Caco-2 (cell line): ENCODE results near the gene PAK4. TPM values are rescaled to one million over a fixed set of nuclear protein-coding genes. Genes with fewer than 3 reads are reported as not detected.

Experiments used
- BruUV-seq: library from RNA; stranded (reverse); fragments of 400-500 nt; replicated peaks from 2 replicates; lab custom pipeline; 2021; lab: Mats Ljungman, UMichigan
- CTCF ChIA-PET: fragments of 300-600 bp; sonication (Branson Sonifier 250); formaldehyde crosslinking; loops from one replicate; lab custom pipeline; 2022; ENCODE audit warnings: antibody characterized with exemption; lab: Charles Lee
- POLR2A ChIA-PET: fragments of 300-600 bp; sonication (Branson Sonifier 250); formaldehyde crosslinking; loops from one replicate; lab custom pipeline; 2022; ENCODE audit warnings: antibody characterized with exemption; lab: Charles Lee
- DNase-seq, 2 experiments: peaks; one replicate each; pipeline versions ENCODE4 v3.0.0 to v3.0.0-alpha.2; 2020 to 2022
- H3K27me3 ChIP-seq: replicated peaks from 2 replicates; pipeline ENCODE4 v1.6.0; 2011; ENCODE audit warnings: low read length; ENCODE audit not compliant: control insufficient read depth, insufficient read depth
- H3K36me3 ChIP-seq: 2 replicates; pipeline ENCODE4 v1.5.1; 2011; ENCODE audit warnings: low read length; ENCODE audit not compliant: control insufficient read depth, insufficient read depth
- H3K4me1 ChIP-seq: fragments of 250-450 bp; sonication (Bioruptor Pico); 2 replicates; pipeline ENCODE4 v1.5.1; 2020; ENCODE audit warnings: mild to moderate bottlenecking
- H3K4me3 ChIP-seq: 2 replicates; pipeline ENCODE4 v1.5.1; 2011; ENCODE audit warnings: low read depth, mild to moderate bottlenecking, control low read depth, low read length
- H3K9me3 ChIP-seq: fragments of 250-450 bp; sonication (Bioruptor Pico); 2 replicates; pipeline ENCODE4 v1.5.1; 2020; ENCODE audit warnings: mild to moderate bottlenecking, moderate library complexity
- H3K27ac Mint-ChIP-seq: one replicate; pipeline ENCODE4 v1.8.0; 2022; ENCODE audit warnings: mixed read lengths; ENCODE audit not compliant: unreplicated experiment
- H3K27me3 Mint-ChIP-seq: one replicate; pipeline ENCODE4 v1.8.0; 2022; ENCODE audit warnings: mixed read lengths; ENCODE audit not compliant: insufficient read depth, unreplicated experiment
- H3K36me3 Mint-ChIP-seq: one replicate; pipeline ENCODE4 v1.8.0; 2022; ENCODE audit warnings: mild to moderate bottlenecking, mixed read lengths; ENCODE audit not compliant: insufficient read depth, unreplicated experiment
- H3K4me1 Mint-ChIP-seq: one replicate; pipeline ENCODE4 v1.8.0; 2022; ENCODE audit warnings: low read depth, mixed read lengths; ENCODE audit not compliant: unreplicated experiment
- H3K4me3 Mint-ChIP-seq: one replicate; pipeline ENCODE4 v1.8.0; 2022; ENCODE audit warnings: mild to moderate bottlenecking, moderate library complexity, mixed read lengths; ENCODE audit not compliant: unreplicated experiment
- H3K9me3 Mint-ChIP-seq: one replicate; pipeline ENCODE4 v1.8.0; 2022; ENCODE audit warnings: mixed read lengths; ENCODE audit not compliant: unreplicated experiment
- intact Hi-C: fragments of 100-400 bp; cut with micrococcal nuclease; formaldehyde crosslinking; loops from one replicate; pipeline ENCODE4 v1.10.0; 2022; ENCODE audit not compliant: unreplicated experiment
- total RNA-seq: library from RNA; stranded (reverse); gene quantifications from 2 replicates; pipeline ENCODE4 v1.2.3, GENCODE V29; 2022
- TF ChIP-seq, protein P1 (sequence below), 2 experiments: fragments of 200-600 bp in 1 of 2; IDR thresholded peaks; 1 replicate in 1 of 2; 2 replicates in 1 of 2; pipeline versions ENCODE4 v1.5.1 to v1.8.0; 2011 to 2022; ENCODE audit warnings: antibody characterized with exemption in 1 of 2, control low read depth in 1 of 2, inconsistent platforms in 1 of 2, low read depth in 1 of 2, low read length in 1 of 2, mild to moderate bottlenecking in 1 of 2, moderate library complexity in 1 of 2; ENCODE audit not compliant: insufficient read depth in 1 of 2, severe bottlenecking in 1 of 2, unreplicated experiment in 1 of 2

PAK4 gene
- total RNA-seq, 1 experiment from 2014 or later, result 112 TPM

DNA sequence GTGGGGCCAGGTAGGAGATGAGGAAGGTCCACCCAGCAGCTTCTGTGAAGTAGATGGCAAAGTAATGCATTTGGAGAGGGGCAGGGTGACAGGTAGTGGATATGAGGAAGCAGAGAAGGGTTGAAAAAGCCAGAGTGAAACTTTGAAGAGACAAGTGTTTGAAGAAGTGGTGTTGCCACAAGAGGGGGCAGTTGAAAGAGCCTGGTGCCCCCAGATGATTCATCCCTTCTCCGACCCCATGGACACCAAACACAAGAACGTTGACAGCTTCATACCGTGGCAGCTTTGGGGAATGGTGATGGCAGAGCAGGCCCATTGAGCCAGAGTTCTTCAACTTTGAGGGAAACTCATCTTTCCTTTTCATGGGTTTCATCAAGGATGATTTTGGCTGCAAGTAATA is 99.3 kb downstream of the PAK4 start:
- H3K9me3 Mint-ChIP-seq, result no peaks in the 10 kb centered on the region
- TF ChIP-seq, protein P1, sequence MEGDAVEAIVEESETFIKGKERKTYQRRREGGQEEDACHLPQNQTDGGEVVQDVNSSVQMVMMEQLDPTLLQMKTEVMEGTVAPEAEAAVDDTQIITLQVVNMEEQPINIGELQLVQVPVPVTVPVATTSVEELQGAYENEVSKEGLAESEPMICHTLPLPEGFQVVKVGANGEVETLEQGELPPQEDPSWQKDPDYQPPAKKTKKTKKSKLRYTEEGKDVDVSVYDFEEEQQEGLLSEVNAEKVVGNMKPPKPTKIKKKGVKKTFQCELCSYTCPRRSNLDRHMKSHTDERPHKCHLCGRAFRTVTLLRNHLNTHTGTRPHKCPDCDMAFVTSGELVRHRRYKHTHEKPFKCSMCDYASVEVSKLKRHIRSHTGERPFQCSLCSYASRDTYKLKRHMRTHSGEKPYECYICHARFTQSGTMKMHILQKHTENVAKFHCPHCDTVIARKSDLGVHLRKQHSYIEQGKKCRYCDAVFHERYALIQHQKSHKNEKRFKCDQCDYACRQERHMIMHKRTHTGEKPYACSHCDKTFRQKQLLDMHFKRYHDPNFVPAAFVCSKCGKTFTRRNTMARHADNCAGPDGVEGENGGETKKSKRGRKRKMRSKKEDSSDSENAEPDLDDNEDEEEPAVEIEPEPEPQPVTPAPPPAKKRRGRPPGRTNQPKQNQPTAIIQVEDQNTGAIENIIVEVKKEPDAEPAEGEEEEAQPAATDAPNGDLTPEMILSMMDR (IDR thresholded peaks at IDR 0.05; ENCODE audit: insufficient read depth in 1 of 2, low read depth in 1 of 2, low read length in 1 of 2, severe bottlenecking in 1 of 2, unreplicated experiment in 1 of 2), result peak; percentile 36 to 37
- no peak overlapping the region for H3K4me3 Mint-ChIP-seq
- H3K27ac Mint-ChIP-seq, result no peak overlapping the region
- no peak overlapping the region for H3K4me3 ChIP-seq
- H3K9me3 ChIP-seq, result no peaks in the 10 kb centered on the region
- no peak for DNase-seq
- ChIA-PET POLR2A (no interaction called here), CTCF (interaction anchor here (0.9 kb wide), 1 partner anchor 103 kb away, joined by 3 read pairs; no protein-coding TSS in a partner anchor)
- no peaks in the 10 kb centered on the region for H3K4me1 ChIP-seq
- intact Hi-C loops, result no loop called here
- peaks cover 7% of the 10 kb centered on the region for H3K4me1 Mint-ChIP-seq
- BruUV-seq, result no TSS peak
- H3K36me3 ChIP-seq, result no peaks in the 10 kb centered on the region
- no peaks in the 10 kb centered on the region for H3K36me3 Mint-ChIP-seq
- no peaks in the 10 kb centered on the region for H3K27me3 ChIP-seq
- no peaks in the 10 kb centered on the region for H3K27me3 Mint-ChIP-seq

Other genes starting within 250 kb of the PAK4 start
- 1.5 and 1.9 TPM in 2 replicates for gene RINL, start 247.5 kb upstream of the PAK4 start, total RNA-seq
- 33.3 and 34.4 TPM in 2 replicates for gene SIRT2, start 226.2 kb upstream of the PAK4 start, total RNA-seq
- 43.9 and 52.6 TPM in 2 replicates for gene NFKBIB, start 225.8 kb upstream of the PAK4 start, total RNA-seq
- 0.68 TPM in 1 of 2 replicates, not detected in the other for gene CCER2, start 213.6 kb upstream of the PAK4 start, total RNA-seq
- gene SARS2, start 195.0 kb upstream of the PAK4 start, total RNA-seq, result 66.6 and 85.1 TPM in 2 replicates
- 77.9 and 82.5 TPM in 2 replicates for gene MRPS12, start 194.8 kb upstream of the PAK4 start, total RNA-seq
- gene FBXO17, start 150.0 kb upstream of the PAK4 start, total RNA-seq, result 42.8 and 45.2 TPM in 2 replicates
- 3.4 and 3.8 TPM in 2 replicates for gene FBXO27, start 93.2 kb upstream of the PAK4 start, total RNA-seq
- 0.45 and 0.46 TPM in 2 replicates for gene ACP7, start 41.4 kb upstream of the PAK4 start, total RNA-seq
- 0.39 and 0.84 TPM in 2 replicates for gene NCCRP1, start 71.2 kb downstream of the PAK4 start, total RNA-seq
- gene SYCN, start 78.5 kb downstream of the PAK4 start, total RNA-seq, result not detected in 2 replicates
- not detected in 2 replicates for gene IFNL3, start 119.2 kb downstream of the PAK4 start, total RNA-seq
- not detected in 2 replicates for gene IFNL4, start 123.1 kb downstream of the PAK4 start, total RNA-seq
- gene IFNL2, start 142.6 kb downstream of the PAK4 start, total RNA-seq, result not detected in 2 replicates
- gene IFNL1, start 170.6 kb downstream of the PAK4 start, total RNA-seq, result not detected in 2 replicates
- 21.1 and 21.2 TPM in 2 replicates for gene LRFN1, start 195.1 kb downstream of the PAK4 start, total RNA-seq
- gene GMFG, start 210.3 kb downstream of the PAK4 start, total RNA-seq, result 0.91 TPM in 1 of 2 replicates, not detected in the other
- 132 and 147 TPM in 2 replicates for gene SAMD4B, start 216.6 kb downstream of the PAK4 start, total RNA-seq